Left ventricle myocardium inferior (tissue), 1 donor: ENCODE results near the gene PTPRT. TPM values are rescaled to one million over a fixed set of nuclear protein-coding genes. Genes with fewer than 3 reads are reported as not detected.

Experiments used
- DNase-seq: peaks from one replicate; pipeline ENCODE4 v3.0.0-alpha.2; 2020
- H3K27ac ChIP-seq: fragments of 200-600 bp; replicated peaks from 2 replicates; pipeline ENCODE4 v1.8.0; 2021
- H3K27me3 ChIP-seq: fragments of 200-600 bp; 2 replicates; pipeline ENCODE4 v1.8.0; 2021; ENCODE audit warnings: low read depth
- H3K36me3 ChIP-seq: fragments of 200-600 bp; 2 replicates; pipeline ENCODE4 v1.8.0; 2021
- H3K4me1 ChIP-seq: fragments of 200-600 bp; 2 replicates; pipeline ENCODE4 v1.8.0; 2021
- H3K4me3 ChIP-seq: fragments of 200-600 bp; 2 replicates; pipeline ENCODE4 v1.8.0; 2021; ENCODE audit warnings: mild to moderate bottlenecking, moderate library complexity
- H3K9me3 ChIP-seq: fragments of 200-600 bp; replicated peaks from 2 replicates; pipeline ENCODE4 v1.8.0; 2021
- intact Hi-C: fragments of 100-400 bp; cut with micrococcal nuclease; formaldehyde crosslinking; loops from one replicate; pipeline ENCODE4 v1.11.0; 2022
- total RNA-seq: library from RNA; stranded (reverse); fragmentation: NEBNext Ultra II Directional; extraction: Animal tissue kit (Norgen Biotek cat#: 25700); gene quantifications from one replicate; pipeline ENCODE4 v1.2.1, GENCODE V29; 2021
- TF ChIP-seq, protein P1 (sequence below): fragments of 200-600 bp; IDR thresholded peaks from 2 replicates; pipeline ENCODE4 v1.8.0; 2021; ENCODE audit warnings: antibody characterized with exemption, mild to moderate bottlenecking, borderline replicate concordance
- donor health status: DM: no; HTN: yes; CAD: no; lungs with severe emphysema.

The PTPRT gene
- total RNA-seq, 1 donor from 2014 or later, result 0.08 TPM

DNA sequence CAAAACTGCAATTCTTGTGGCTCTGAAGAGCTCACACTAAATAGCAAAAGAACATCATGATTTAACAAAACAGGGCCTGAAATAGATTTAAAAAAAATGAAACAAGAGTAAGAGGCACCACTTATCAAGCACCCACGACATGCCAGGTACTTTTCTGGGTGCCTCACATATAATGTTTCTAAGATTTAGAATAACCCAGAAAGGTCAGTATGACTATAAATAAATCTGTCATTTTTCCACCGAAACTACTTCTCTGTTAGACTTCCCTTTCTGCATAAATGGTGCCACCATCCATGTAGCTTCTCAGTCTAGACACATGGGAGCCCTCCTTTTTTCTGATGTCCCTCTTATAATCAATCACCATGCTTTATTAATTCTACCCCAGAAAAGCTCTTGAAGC is 919.2 kb downstream of the PTPRT start:
- intact Hi-C loops, result no loop called here
- no peak for DNase-seq
- peaks cover 7% of the 10 kb centered on the region for H3K27me3 ChIP-seq
- TF ChIP-seq, protein P1, sequence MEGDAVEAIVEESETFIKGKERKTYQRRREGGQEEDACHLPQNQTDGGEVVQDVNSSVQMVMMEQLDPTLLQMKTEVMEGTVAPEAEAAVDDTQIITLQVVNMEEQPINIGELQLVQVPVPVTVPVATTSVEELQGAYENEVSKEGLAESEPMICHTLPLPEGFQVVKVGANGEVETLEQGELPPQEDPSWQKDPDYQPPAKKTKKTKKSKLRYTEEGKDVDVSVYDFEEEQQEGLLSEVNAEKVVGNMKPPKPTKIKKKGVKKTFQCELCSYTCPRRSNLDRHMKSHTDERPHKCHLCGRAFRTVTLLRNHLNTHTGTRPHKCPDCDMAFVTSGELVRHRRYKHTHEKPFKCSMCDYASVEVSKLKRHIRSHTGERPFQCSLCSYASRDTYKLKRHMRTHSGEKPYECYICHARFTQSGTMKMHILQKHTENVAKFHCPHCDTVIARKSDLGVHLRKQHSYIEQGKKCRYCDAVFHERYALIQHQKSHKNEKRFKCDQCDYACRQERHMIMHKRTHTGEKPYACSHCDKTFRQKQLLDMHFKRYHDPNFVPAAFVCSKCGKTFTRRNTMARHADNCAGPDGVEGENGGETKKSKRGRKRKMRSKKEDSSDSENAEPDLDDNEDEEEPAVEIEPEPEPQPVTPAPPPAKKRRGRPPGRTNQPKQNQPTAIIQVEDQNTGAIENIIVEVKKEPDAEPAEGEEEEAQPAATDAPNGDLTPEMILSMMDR, result no peak
- H3K9me3 ChIP-seq, result no peaks in the 10 kb centered on the region
- H3K36me3 ChIP-seq, result no peaks in the 10 kb centered on the region
- no peak overlapping the region for H3K4me3 ChIP-seq
- H3K27ac ChIP-seq, result no peak overlapping the region
- H3K4me1 ChIP-seq, result no peaks in the 10 kb centered on the region

DNA sequence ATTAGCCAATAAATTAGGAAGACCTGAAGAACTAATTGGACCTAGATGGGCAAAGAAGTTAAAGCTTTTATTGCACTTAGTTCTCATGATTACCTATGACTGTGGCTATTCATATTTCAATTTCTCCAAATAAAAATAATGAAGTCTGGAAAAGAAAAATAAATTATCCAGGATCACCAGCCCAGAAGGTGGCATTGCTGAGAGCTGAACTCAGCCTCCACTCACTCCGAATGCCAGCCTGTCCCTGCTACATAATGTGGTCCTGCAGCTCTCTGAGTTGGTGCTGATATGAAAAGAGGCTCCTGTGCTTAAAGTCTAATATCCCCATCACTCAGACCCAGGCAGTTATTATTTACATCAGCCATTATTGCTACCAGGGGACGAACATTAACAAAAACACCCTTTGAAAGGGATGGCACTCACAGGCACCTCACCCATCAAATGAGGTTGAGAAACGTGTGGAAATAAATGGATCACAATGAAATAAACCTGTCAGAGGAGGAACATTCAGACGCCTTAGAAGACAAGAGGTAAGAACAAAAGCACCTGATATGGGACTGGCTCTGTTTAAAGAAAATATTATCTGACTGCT is 921.8 kb downstream of the PTPRT start:
- H3K4me1 ChIP-seq, result no peaks in the 10 kb centered on the region
- no peaks in the 10 kb centered on the region for H3K9me3 ChIP-seq
- H3K36me3 ChIP-seq, result no peaks in the 10 kb centered on the region
- H3K27ac ChIP-seq, result no peak overlapping the region
- TF ChIP-seq, protein P1, result no peak
- intact Hi-C loops, result no loop called here
- H3K27me3 ChIP-seq, result peaks cover 7% of the 10 kb centered on the region
- no peak overlapping the region for H3K4me3 ChIP-seq
- DNase-seq, result no peak

DNA sequence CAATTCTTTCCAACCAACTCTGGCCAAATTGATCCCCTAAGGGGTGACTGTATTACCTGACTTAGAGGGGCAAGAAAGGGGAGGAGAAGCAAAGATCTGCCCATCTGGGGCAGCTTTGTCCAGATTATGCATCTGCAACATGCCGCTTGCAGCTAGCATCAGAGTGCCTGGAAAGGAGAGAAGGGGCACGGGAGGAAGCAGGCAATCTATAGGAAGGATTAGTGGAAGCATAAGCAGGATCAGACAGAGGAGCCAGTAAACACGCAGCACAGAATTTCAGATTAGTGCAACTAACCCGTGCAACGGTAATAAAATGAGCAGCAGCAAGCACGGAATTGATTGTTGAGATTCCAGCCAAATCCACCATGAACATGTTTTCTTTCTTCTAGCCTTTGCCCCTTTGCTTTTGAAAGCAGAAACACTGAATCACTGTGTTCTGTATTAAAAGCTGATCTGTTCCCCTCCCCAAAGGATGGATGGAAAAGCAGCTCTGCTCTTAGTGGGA is 927.9 kb downstream of the PTPRT start:
- Histone ChIP-seq H3K9me3 (no peaks in the 10 kb centered on the region), H3K27me3 (no peaks in the 10 kb centered on the region), H3K4me3 (no peak overlapping the region), H3K36me3 (no peaks in the 10 kb centered on the region), H3K27ac (no peak overlapping the region), H3K4me1 (no peaks in the 10 kb centered on the region)
- no peak for DNase-seq
- intact Hi-C loops, result no loop called here
- TF ChIP-seq, protein P1, result no peak

DNA sequence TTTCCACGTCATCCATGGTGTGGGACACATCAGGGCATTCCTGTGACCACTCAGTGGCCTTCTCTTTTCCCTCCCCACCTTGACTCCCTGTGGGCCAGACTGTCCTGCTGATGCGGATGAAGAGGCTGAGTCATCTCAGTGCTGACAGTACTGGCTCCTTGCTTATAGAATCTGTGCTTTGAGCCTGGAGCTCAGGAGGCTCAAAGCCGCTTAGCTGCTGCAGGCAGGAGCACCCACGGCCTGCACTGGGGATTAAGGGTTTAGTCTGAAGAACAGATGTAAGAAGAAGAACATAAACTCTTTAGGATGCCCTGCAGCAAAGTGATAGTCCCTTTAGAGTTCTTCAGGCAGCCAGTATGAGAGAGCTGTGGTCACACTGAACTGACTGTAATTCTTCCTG is 929.5 kb downstream of the PTPRT start:
- no peak for DNase-seq
- no peaks in the 10 kb centered on the region for H3K27me3 ChIP-seq
- intact Hi-C loops, result no loop called here
- no peaks in the 10 kb centered on the region for H3K4me1 ChIP-seq
- H3K9me3 ChIP-seq, result no peaks in the 10 kb centered on the region
- H3K27ac ChIP-seq, result no peak overlapping the region
- TF ChIP-seq, protein P1, result no peak
- H3K36me3 ChIP-seq, result no peaks in the 10 kb centered on the region
- no peak overlapping the region for H3K4me3 ChIP-seq

DNA sequence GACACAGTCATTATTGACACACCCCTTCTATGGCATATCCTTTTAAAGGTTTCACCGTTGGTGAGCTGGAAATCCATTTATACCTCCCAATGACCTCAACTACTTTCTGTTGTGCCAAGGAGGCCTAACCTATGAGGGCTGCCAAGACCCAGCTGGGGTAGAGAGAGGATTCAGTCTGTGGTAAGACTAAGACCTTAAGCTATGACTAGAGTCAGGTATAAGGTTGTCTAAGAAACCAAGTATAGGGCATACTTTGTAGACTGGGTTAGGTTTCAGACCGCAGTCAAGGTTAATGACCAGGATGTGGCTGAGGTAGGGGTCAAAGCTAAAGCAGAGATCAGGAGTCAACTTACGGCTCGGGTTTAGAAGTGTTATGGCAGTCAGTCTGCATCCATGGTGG is 930.3 kb downstream of the PTPRT start:
- Histone ChIP-seq H3K36me3 (no peaks in the 10 kb centered on the region), H3K4me1 (no peaks in the 10 kb centered on the region), H3K4me3 (no peak overlapping the region), H3K27me3 (no peaks in the 10 kb centered on the region), H3K27ac (no peak overlapping the region), H3K9me3 (no peaks in the 10 kb centered on the region)
- DNase-seq, result no peak
- TF ChIP-seq, protein P1, result no peak
- intact Hi-C loops, result no loop called here
